ENCODE measurements around the gene NMRK2. TPM values are rescaled to one million over a fixed set of nuclear protein-coding genes. Genes with fewer than 3 reads are reported as not detected.

NMRK2 gene
- total RNA-seq, 4 donors from 2014 or later, result 0.39 to 2.1 (median 0.69) TPM; not detected in 1

DNA sequence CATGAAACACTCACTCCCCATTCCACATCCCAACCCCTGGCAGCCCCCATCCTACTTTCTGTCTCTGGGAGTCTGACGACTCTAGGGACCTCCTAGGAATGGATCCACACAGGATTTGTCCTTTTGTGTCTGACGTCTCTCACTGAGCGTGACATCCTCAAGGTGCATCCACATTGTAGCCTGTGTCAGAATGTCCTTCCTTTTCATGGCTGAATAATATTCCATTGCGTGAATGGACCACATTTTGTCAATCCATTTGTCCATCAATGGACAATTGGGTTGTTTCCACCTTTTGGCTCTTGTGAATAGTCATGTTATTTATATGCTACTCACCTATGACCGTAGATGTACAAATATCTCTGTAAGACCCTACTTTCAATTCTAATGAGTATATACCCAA is 16.8 kb upstream of the NMRK2 start:
- Histone ChIP-seq H3K27ac (replicated peaks in 1 of 4) (no peak overlapping the region), H3K4me3 (no peak overlapping the region), H3K9me3 (peaks cover 0 to 8% (median 0%) of the 10 kb centered on the region in 4 donors), H3K27me3 (no peaks in the 10 kb centered on the region), H3K4me1 (no peaks in the 10 kb centered on the region), H3K36me3 (no peaks in the 10 kb centered on the region)
- DNase-seq (ENCODE audit: extremely low spot score), result no peak
- 91% methylated on average over 5 of the region's 5 CpGs for WGBS
- TF ChIP-seq EP300 (IDR thresholded peaks at IDR 0.05), result no peak
- no peak for TF ChIP-seq POLR2A (IDR thresholded peaks at IDR 0.05; ENCODE audit: low read depth)
- TF ChIP-seq POLR2AphosphoS5 (IDR thresholded peaks at IDR 0.05), result no peak
- TF ChIP-seq, protein P1, sequence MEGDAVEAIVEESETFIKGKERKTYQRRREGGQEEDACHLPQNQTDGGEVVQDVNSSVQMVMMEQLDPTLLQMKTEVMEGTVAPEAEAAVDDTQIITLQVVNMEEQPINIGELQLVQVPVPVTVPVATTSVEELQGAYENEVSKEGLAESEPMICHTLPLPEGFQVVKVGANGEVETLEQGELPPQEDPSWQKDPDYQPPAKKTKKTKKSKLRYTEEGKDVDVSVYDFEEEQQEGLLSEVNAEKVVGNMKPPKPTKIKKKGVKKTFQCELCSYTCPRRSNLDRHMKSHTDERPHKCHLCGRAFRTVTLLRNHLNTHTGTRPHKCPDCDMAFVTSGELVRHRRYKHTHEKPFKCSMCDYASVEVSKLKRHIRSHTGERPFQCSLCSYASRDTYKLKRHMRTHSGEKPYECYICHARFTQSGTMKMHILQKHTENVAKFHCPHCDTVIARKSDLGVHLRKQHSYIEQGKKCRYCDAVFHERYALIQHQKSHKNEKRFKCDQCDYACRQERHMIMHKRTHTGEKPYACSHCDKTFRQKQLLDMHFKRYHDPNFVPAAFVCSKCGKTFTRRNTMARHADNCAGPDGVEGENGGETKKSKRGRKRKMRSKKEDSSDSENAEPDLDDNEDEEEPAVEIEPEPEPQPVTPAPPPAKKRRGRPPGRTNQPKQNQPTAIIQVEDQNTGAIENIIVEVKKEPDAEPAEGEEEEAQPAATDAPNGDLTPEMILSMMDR (IDR thresholded peaks at IDR 0.05), result no peak
- intact Hi-C loops (cut with DNase I), result no loop called here

DNA sequence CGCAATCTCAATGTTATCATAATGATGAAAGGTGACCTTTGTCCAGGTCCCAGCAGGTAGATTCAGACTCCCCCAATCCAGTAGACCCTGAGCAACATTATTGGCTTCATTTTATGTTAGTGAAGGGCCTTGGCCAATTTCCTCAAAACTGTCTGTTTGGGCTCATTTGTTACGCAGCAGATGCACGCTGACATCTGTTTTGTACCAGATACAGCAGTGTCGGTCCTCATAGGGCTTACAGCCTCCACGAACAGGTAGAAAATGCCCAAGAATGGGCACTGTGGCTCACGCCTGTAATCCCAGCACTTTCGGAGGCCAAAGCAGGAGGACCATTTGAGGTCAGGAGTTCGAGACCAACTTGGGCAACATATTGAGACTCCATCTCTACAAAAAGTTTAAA is 13.1 kb upstream of the NMRK2 start:
- WGBS, result 97% methylated on average over 8 of the region's 8 CpGs
- no peaks in the 10 kb centered on the region for H3K4me1 ChIP-seq
- H3K9me3 ChIP-seq, result peaks cover 0 to 14% (median 4%) of the 10 kb centered on the region in 4 donors
- H3K27ac ChIP-seq (replicated peaks in 1 of 4), result no peak overlapping the region
- no peaks in the 10 kb centered on the region for H3K27me3 ChIP-seq
- H3K36me3 ChIP-seq, result no peaks in the 10 kb centered on the region
- TF ChIP-seq, protein P1 (IDR thresholded peaks at IDR 0.05), result no peak
- no peak for TF ChIP-seq POLR2A (IDR thresholded peaks at IDR 0.05; ENCODE audit: low read depth)
- no peak for TF ChIP-seq POLR2AphosphoS5 (IDR thresholded peaks at IDR 0.05)
- no peak for TF ChIP-seq EP300 (IDR thresholded peaks at IDR 0.05)
- H3K4me3 ChIP-seq, result no peak overlapping the region
- intact Hi-C loops (cut with DNase I), result no loop called here
- no peak for DNase-seq (ENCODE audit: extremely low spot score)

DNA sequence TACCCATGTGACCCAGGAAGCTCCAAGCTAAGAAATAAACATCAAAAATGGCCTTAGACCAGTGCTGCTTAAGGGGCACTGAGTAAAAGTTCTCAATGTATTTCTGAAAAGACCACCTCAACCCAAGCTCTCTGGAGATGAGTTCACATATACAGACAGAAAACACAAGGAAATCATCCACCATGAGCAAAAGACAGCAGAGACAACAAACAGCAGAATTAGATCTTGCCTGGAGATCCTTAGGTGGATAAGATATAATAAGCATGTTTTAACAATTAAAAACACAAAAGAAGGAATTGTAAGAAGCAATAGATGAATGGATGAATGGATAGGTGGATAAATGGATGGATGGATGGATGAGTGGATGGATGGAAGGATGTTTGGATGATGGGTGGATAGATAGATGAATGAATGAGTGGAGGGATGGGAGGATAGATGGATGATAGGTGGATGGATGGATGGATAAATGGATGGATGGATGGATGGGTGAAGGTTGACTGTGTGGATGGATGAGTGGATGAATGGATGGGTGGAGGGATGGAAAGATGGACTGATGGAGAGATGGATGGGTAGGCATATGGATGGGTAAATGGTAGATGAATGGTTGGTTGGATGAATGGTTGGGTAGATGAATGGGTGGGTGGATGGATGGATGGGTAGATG is 9.6 kb upstream of the NMRK2 start:
- H3K4me1 ChIP-seq, result no peaks in the 10 kb centered on the region
- no peaks in the 10 kb centered on the region for H3K27me3 ChIP-seq
- no peak overlapping the region for H3K4me3 ChIP-seq
- H3K27ac ChIP-seq (replicated peaks in 1 of 4), result no peak overlapping the region
- H3K36me3 ChIP-seq, result no peaks in the 10 kb centered on the region
- intact Hi-C loops (cut with DNase I), result no loop called here
- DNase-seq (ENCODE audit: extremely low spot score), result no peak
- peaks cover 0 to 14% (median 4%) of the 10 kb centered on the region in 4 donors for H3K9me3 ChIP-seq
- TF ChIP-seq POLR2AphosphoS5 (IDR thresholded peaks at IDR 0.05) (no peak), EP300 (IDR thresholded peaks at IDR 0.05) (no peak), POLR2A (IDR thresholded peaks at IDR 0.05; ENCODE audit: low read depth) (no peak)
- TF ChIP-seq, protein P1 (IDR thresholded peaks at IDR 0.05), result no peak

DNA sequence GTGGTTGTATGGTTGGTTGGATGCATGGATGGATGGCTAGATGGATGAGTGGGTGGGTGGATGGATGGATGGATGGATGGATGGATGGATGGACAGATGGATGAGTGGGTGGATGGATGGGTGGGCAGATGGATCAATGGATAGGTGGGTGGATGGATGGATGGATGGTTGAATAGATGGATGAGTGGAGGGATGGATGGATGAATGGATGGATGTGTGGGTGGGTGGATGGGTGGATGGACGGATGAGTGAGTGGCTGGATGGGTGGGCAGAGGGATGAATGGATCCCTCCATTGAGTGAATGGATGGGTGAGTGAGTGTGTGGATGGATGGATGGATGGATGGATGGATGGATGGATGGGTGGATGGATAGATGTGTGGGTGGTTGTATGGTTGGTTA is 9.0 kb upstream of the NMRK2 start:
- intact Hi-C loops (cut with DNase I), result no loop called here
- 74% methylated on average over 1 of the region's 1 CpG for WGBS

More for the DNA sequence above, 9.0 kb upstream of the NMRK2 start:
- no peaks in the 10 kb centered on the region for H3K36me3 ChIP-seq
- TF ChIP-seq EP300 (IDR thresholded peaks at IDR 0.05) (no peak), POLR2A (IDR thresholded peaks at IDR 0.05; ENCODE audit: low read depth) (no peak), POLR2AphosphoS5 (IDR thresholded peaks at IDR 0.05) (no peak)
- TF ChIP-seq, protein P1 (IDR thresholded peaks at IDR 0.05), result no peak
- H3K4me1 ChIP-seq, result no peaks in the 10 kb centered on the region
- H3K27me3 ChIP-seq, result no peaks in the 10 kb centered on the region
- DNase-seq (ENCODE audit: extremely low spot score), result no peak
- H3K4me3 ChIP-seq, result no peak overlapping the region
- H3K27ac ChIP-seq (replicated peaks in 1 of 4), result no peak overlapping the region
- H3K9me3 ChIP-seq, result peaks cover 0 to 14% (median 4%) of the 10 kb centered on the region in 4 donors

Measured in esophagus muscularis mucosa (tissue), 4 donors.